Neuronal stem cell (in vitro differentiated cells): ENCODE results near the gene REV3L.

Source experiments
- DNase-seq: peaks from one replicate; pipeline ENCODE4 v3.0.0-alpha.2; 2013; ENCODE audit warnings: low spot score
- H2AFZ ChIP-seq: one replicate; pipeline ENCODE4 v1.6.1; 2013; ENCODE audit warnings: mild to moderate bottlenecking, low read length, inconsistent platforms
- H2AK5ac ChIP-seq: 2 replicates; pipeline ENCODE4 v1.6.1; 2013; ENCODE audit warnings: low read depth, mild to moderate bottlenecking, inconsistent platforms, low read length, moderate library complexity, mixed read lengths
- H2BK120ac ChIP-seq: 2 replicates; pipeline ENCODE4 v1.6.1; 2013; ENCODE audit warnings: low read depth, mild to moderate bottlenecking, inconsistent platforms, low read length, moderate library complexity, mixed read lengths
- H2BK12ac ChIP-seq: one replicate; pipeline ENCODE4 v1.6.1; 2013; ENCODE audit warnings: low read length, inconsistent platforms
- H2BK15ac ChIP-seq: 2 replicates; pipeline ENCODE4 v1.6.1; 2013; ENCODE audit warnings: mild to moderate bottlenecking, low read length, inconsistent platforms, mixed read lengths
- H2BK5ac ChIP-seq: one replicate; pipeline ENCODE4 v1.6.1; 2013; ENCODE audit warnings: inconsistent platforms, mild to moderate bottlenecking, low read length, moderate library complexity
- H3K14ac ChIP-seq: one replicate; pipeline ENCODE4 v1.6.1; 2013; ENCODE audit warnings: low read length, inconsistent platforms
- H3K18ac ChIP-seq: 2 replicates; pipeline ENCODE4 v1.6.1; 2013; ENCODE audit warnings: low read length, inconsistent platforms
- H3K23ac ChIP-seq: 2 replicates; pipeline ENCODE4 v1.6.1; 2013; ENCODE audit warnings: low read depth, mild to moderate bottlenecking, mixed read lengths, low read length, inconsistent platforms; ENCODE audit not compliant: poor library complexity
- H3K27ac ChIP-seq: replicated peaks from 3 replicates; pipeline ENCODE4 v1.5.1; 2013; ENCODE audit warnings: low read length, inconsistent platforms
- H3K27me3 ChIP-seq, 3 experiments: 2 replicates each; pipeline ENCODE4 v1.6.1; 2013; ENCODE audit warnings: low read length in 3 of 3, mild to moderate bottlenecking in 2 of 3, inconsistent platforms in 1 of 3, low read depth in 1 of 3, mixed read lengths in 1 of 3, moderate library complexity in 1 of 3; ENCODE audit not compliant: control insufficient read depth in 3 of 3, insufficient read depth in 3 of 3
- H3K36me3 ChIP-seq, 2 donors: replicated peaks in 1 of 2; 2 replicates each; pipeline ENCODE4 v1.6.1; 2013; ENCODE audit warnings: low read length in 2 of 2; ENCODE audit not compliant: control insufficient read depth in 2 of 2, insufficient read depth in 2 of 2
- H3K4ac ChIP-seq: 2 replicates; pipeline ENCODE4 v1.6.1; 2013; ENCODE audit warnings: inconsistent platforms, mild to moderate bottlenecking, low read length, moderate library complexity
- H3K4me1 ChIP-seq, 2 donors: 1 replicate in 1 of 2; 2 replicates in 1 of 2; pipeline ENCODE4 v1.6.1; 2013; ENCODE audit warnings: low read length in 2 of 2, low read depth in 1 of 2; ENCODE audit not compliant: control insufficient read depth in 2 of 2, insufficient read depth in 1 of 2
- H3K4me2 ChIP-seq: one replicate; pipeline ENCODE4 v1.6.1; 2013; ENCODE audit warnings: mild to moderate bottlenecking, low read length, inconsistent platforms; ENCODE audit not compliant: insufficient read depth, poor library complexity, severe bottlenecking
- H3K4me3 ChIP-seq, 2 donors: 2 replicates each; pipeline ENCODE4 v1.5.1; 2013; ENCODE audit warnings: low read length in 2 of 2, mild to moderate bottlenecking in 2 of 2, inconsistent platforms in 1 of 2, moderate library complexity in 1 of 2
- H3K79me1 ChIP-seq: one replicate; pipeline ENCODE4 v1.6.1; 2013; ENCODE audit warnings: low read depth, mild to moderate bottlenecking, inconsistent platforms, low read length, moderate library complexity
- H3K9ac ChIP-seq: one replicate; pipeline ENCODE4 v1.6.1; 2013; ENCODE audit warnings: mild to moderate bottlenecking, low read depth, low read length, inconsistent platforms; ENCODE audit not compliant: poor library complexity
- H3K9me3 ChIP-seq, 2 donors: replicated peaks in 1 of 2; 2 replicates each; pipeline versions ENCODE3 to v1.6.1; 2013; ENCODE audit warnings: low read length in 2 of 2, mild to moderate bottlenecking in 2 of 2, inconsistent platforms in 1 of 2, low read depth in 1 of 2, mixed read lengths in 1 of 2, moderate library complexity in 1 of 2; ENCODE audit not compliant: control insufficient read depth in 2 of 2, insufficient read depth in 1 of 2
- H4K8ac ChIP-seq: one replicate; pipeline ENCODE4 v1.6.1; 2013; ENCODE audit warnings: low read depth, mild to moderate bottlenecking, inconsistent platforms, low read length, moderate library complexity
- H4K91ac ChIP-seq: one replicate; pipeline ENCODE4 v1.6.1; 2013; ENCODE audit warnings: low read length, low read depth, mild to moderate bottlenecking, inconsistent platforms; ENCODE audit not compliant: poor library complexity
- WGBS, 2 donors: extraction: QIAGEN DNeasy Blood & Tissue Kit; methylation state at CpG; one replicate each; pipeline ENCODE4 v1.1.7; 2013; ENCODE audit warnings: missing lambda C conversion rate in 2 of 2, mixed read lengths in 1 of 2; ENCODE audit not compliant: insufficient read length in 2 of 2, insufficient replicate concordance in 1 of 2; ENCODE audit errors: extremely low coverage in 2 of 2; 5-methylcytosine and 5-hydroxymethylcytosine counted together

REV3L gene

DNA sequence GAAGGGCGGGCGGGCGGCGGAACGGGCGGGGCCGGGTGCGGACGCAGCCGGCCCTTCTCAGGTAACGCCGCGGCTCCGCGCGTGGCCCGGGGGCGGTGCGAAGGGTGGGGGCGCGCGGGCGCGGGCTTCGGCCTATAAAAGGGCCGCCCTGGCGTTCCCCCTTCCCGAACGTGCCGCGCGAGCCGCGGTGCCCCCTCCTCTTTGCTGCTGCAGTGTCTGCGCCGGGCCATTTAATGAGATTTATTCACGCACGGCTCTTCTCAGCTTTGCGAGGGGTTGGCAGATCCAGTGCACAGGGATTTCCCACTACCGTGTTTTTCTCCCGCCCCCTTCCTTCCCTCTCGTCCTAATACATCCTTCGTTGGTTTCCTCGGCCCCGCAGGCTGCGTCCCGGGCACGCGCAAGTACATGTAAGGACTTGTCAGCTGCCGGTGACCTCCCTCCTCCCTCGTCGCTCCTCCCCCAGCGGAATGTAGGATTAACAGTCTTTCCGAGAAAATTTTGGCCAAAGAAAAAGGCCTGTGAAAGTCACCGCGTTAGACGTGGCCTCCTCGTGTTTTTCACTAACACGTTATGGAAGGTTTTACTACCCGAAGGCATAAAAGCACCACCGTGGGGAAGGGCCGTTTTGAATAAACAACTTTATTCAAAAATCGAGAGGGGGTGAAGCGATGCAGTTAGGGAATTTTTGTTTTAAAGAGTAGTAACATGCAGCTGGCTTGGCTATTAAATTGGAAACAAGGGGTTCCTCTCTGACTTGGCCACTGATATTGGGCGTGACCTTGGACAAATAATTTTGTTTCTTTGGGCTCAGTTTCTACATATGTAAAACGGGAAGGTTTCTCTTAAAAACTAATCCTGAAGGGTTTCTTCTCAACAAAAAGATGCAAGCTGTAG is 966 bp upstream of the REV3L start:
- Histone ChIP-seq H2AFZ (peak overlapping the region; percentile 93), H3K9me3 (peaks cover 0 to 21% of the 10 kb centered on the region in 2 donors), H3K4ac (no peak overlapping the region), H4K91ac (no peak overlapping the region), H3K9ac (peak overlapping the region; percentile 97), H3K4me1 (peaks cover 3 to 16% of the 10 kb centered on the region in 2 donors), H3K14ac (peak overlapping the region; percentile 76), H2BK12ac (no peak overlapping the region), H2BK15ac (peak overlapping the region; percentile 59), H3K27me3 (peaks cover 0 to 3% (median 0%) of the 10 kb centered on the region in 3 experiments), H3K23ac (peak overlapping the region; percentile 93), H2BK5ac (peak overlapping the region; percentile 99), H3K18ac (peak overlapping the region; percentile 100), H3K36me3 (peaks cover 0 to 30% of the 10 kb centered on the region in 2 donors), H3K4me3 (peak overlapping the region; percentile 82 to 96), H2BK120ac (peak overlapping the region; percentile 96), H4K8ac (peak overlapping the region; percentile 6), H3K79me1 (peaks cover 5% of the 10 kb centered on the region), H3K4me2 (peak overlapping the region; percentile 81), H3K27ac (peak overlapping the region; percentile 100), H2AK5ac (peak overlapping the region; percentile 46)
- WGBS, 2 donors: no CpG with 5 or more reads among the region's 66 CpGs
- peak; percentile 85 for DNase-seq

DNA sequence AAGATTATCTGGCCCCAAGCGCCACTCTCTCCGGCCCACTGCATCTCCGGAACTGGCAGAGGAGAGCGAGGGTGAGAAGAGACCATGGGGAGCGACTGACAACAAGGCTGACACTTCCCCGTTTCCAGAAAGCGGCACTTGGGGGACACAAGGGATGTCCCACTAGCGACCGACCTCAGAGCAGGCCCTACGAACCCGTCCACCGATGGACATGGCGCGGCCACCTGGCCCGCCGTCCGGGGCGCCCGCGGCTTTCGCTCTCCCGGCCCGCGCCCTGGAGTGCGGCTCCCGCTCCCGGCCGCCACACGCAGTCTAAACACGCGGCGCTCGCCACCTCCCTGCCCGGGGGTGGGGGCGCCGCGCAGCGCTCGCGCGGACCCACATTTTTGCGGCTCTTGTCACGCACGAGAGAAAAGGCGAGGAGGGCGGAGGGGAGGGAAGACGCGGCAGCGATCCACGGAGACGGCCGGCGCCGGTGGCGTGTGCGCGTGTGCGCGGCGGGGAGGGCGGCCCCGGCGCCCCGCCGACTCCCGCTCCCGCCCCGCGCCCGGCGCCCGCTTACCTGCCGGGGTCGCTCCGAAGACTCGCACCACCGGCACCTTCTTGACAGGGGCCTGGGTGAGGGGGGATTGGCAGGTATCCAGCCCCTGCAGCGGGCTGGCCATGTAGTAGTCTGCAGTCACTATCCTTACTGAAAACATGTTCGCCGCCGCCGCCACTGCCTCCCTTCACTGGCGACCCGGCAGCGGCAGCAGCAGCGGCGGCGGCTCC is 645 bp downstream of the REV3L start:
- H3K4ac ChIP-seq: no peak overlapping the region
- H2AK5ac ChIP-seq: no peak overlapping the region
- H3K36me3 ChIP-seq: peaks cover 0 to 14% of the 10 kb centered on the region in 2 donors
- peak overlapping the region; percentile 100 for H3K18ac ChIP-seq
- H2BK12ac ChIP-seq: peak overlapping the region; percentile 58
- H3K79me1 ChIP-seq: peaks cover 4% of the 10 kb centered on the region
- H2BK15ac ChIP-seq: peak overlapping the region; percentile 89
- peak overlapping the region; percentile 93 for H3K23ac ChIP-seq
- H3K27ac ChIP-seq: peak overlapping the region; percentile 100
- no peak for DNase-seq
- peaks cover 5 to 31% of the 10 kb centered on the region in 2 donors for H3K4me1 ChIP-seq
- H3K4me3 ChIP-seq: peak overlapping the region; percentile 82 to 96
- no peak overlapping the region for H4K91ac ChIP-seq
- H3K9me3 ChIP-seq: peaks cover 0 to 12% of the 10 kb centered on the region in 2 donors
- H2AFZ ChIP-seq: peak overlapping the region; percentile 93
- H3K4me2 ChIP-seq: peak overlapping the region; percentile 81
- H3K14ac ChIP-seq: peak overlapping the region; percentile 5
- no peak overlapping the region for H4K8ac ChIP-seq
- H2BK5ac ChIP-seq: peak overlapping the region; percentile 99
- H3K9ac ChIP-seq: peak overlapping the region; percentile 97
- WGBS, 2 donors: no CpG with 5 or more reads among the region's 88 CpGs
- H2BK120ac ChIP-seq: peak overlapping the region; percentile 47
- H3K27me3 ChIP-seq: peaks cover 0 to 8% (median 0%) of the 10 kb centered on the region in 3 experiments

DNA sequence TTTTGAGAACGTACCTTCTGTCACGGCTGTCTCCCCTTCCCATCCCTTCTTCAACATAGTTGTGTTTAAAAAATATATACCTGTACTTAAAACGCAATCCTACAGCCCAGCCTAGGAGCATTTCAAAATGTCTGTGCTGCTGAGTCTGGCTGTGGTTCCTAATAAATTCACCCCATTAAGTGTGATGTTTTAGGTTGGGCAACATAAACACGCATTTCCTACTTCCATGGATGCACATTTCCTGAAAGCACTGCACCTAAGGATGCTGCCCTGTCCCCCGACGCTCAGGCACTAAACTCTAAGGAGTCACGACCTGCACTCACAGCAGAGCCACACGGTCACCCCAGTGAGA is 1.2 kb downstream of the REV3L start:
- Histone ChIP-seq H3K18ac (no peak overlapping the region), H4K91ac (no peak overlapping the region), H3K79me1 (peaks cover 4% of the 10 kb centered on the region), H2BK5ac (peak overlapping the region; percentile 99), H3K36me3 (peaks cover 0 to 8% of the 10 kb centered on the region in 2 donors), H3K27me3 (peaks cover 0 to 10% (median 0%) of the 10 kb centered on the region in 3 experiments), H2BK15ac (no peak overlapping the region), H3K4me1 (peaks cover 5 to 32% of the 10 kb centered on the region in 2 donors), H3K4ac (no peak overlapping the region), H3K14ac (peak overlapping the region; percentile 5), H3K9me3 (peaks cover 0 to 9% of the 10 kb centered on the region in 2 donors), H3K4me3 (peak overlapping the region; percentile 82 to 96), H2BK120ac (no peak overlapping the region), H2AFZ (peak overlapping the region; percentile 93), H3K9ac (peak overlapping the region; percentile 97), H2BK12ac (peak overlapping the region; percentile 0), H2AK5ac (no peak overlapping the region), H3K4me2 (peak overlapping the region; percentile 81), H3K23ac (no peak overlapping the region), H4K8ac (no peak overlapping the region), H3K27ac (no peak overlapping the region)
- no peak for DNase-seq
- WGBS, 2 donors: no CpG with 5 or more reads among the region's 8 CpGs
